Mucosa of descending colon (tissue), 3 donors: ENCODE data around the gene RPS23. TPM values are rescaled to one million over a fixed set of nuclear protein-coding genes. Genes with fewer than 3 reads are reported as not detected.

Experiments
- ATAC-seq: fragments of 200-7000 bp; cut with Tn5 transposase; one replicate; pipeline ENCODE4 v1.9.1; 2020; ENCODE audit warnings: mild to moderate bottlenecking, moderate library complexity
- DNase-seq, 3 donors: peaks; one replicate each; pipeline ENCODE4 v3.0.0-alpha.2; 2020
- H3K36me3 ChIP-seq: fragments of 200-600 bp; one replicate; pipeline ENCODE4 v1.8.0; 2021; ENCODE audit warnings: low read depth, mild to moderate bottlenecking
- H3K4me1 ChIP-seq: fragments of 200-600 bp; one replicate; pipeline ENCODE4 v1.8.0; 2021; ENCODE audit warnings: low read depth, mild to moderate bottlenecking
- H3K4me3 ChIP-seq: fragments of 200-600 bp; one replicate; pipeline ENCODE4 v1.8.0; 2021; ENCODE audit warnings: mild to moderate bottlenecking
- H3K9me3 ChIP-seq: fragments of 200-600 bp; one replicate; pipeline ENCODE4 v1.8.0; 2021; ENCODE audit warnings: mild to moderate bottlenecking
- intact Hi-C, 2 donors: fragments of 100-400 bp; cut with DNase I in 1 of 2; cut with micrococcal nuclease in 1 of 2; formaldehyde crosslinking; loops; one replicate each; pipeline versions ENCODE4 v1.11.0 to v1.11.1; 2022; cut with DNase I, micrococcal nuclease
- total RNA-seq, 3 donors: library from RNA; stranded (reverse); fragmentation: NEBNext Ultra II Directional in 2 of 3; extraction: Animal tissue kit (Norgen Biotek cat#: 25700) in 2 of 3; gene quantifications; one replicate each; pipeline versions ENCODE4 v1.2.1 to v1.2.4, GENCODE V29; 2021 to 2023
- TF ChIP-seq, protein P1 (sequence below): fragments of 200-600 bp; IDR thresholded peaks from one replicate; pipeline ENCODE4 v1.8.0; 2022; ENCODE audit warnings: antibody characterized with exemption, mild to moderate bottlenecking
- donor health status: DM: no; HTN: no; CAD: no; lungs with moderate emphysema.
- donor health status: DM: no; HTN: no; CAD: no.
- donor health status: DM: no; HTN: yes; CAD: no.

RPS23 gene
- total RNA-seq, 3 donors from 2014 or later, result 1,146 to 1,498 (median 1,222) TPM

DNA sequence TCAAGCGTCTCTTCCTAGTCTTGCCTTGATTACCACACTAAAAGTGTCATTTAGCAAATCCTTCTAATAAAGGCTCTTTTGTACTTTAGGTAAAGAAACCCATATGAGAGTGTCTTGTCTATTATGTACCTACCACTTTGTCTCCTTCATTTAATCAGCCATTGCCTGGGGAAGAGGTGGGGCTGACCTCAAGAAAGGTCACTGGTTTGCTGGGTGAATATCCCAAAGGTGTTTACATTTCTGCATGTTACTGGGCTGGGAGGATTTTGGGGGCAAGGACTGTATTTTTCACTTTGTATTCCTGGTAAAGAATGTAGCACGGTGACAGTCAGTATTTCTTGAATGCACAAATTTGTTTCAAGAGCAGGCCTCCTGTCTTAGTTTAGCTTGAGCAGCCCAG is 11.9 kb upstream of the RPS23 start:
- Histone ChIP-seq H3K4me3 (no peak overlapping the region), H3K36me3 (no peaks in the 10 kb centered on the region), H3K4me1 (no peaks in the 10 kb centered on the region), H3K9me3 (no peaks in the 10 kb centered on the region)
- TF ChIP-seq, protein P1, sequence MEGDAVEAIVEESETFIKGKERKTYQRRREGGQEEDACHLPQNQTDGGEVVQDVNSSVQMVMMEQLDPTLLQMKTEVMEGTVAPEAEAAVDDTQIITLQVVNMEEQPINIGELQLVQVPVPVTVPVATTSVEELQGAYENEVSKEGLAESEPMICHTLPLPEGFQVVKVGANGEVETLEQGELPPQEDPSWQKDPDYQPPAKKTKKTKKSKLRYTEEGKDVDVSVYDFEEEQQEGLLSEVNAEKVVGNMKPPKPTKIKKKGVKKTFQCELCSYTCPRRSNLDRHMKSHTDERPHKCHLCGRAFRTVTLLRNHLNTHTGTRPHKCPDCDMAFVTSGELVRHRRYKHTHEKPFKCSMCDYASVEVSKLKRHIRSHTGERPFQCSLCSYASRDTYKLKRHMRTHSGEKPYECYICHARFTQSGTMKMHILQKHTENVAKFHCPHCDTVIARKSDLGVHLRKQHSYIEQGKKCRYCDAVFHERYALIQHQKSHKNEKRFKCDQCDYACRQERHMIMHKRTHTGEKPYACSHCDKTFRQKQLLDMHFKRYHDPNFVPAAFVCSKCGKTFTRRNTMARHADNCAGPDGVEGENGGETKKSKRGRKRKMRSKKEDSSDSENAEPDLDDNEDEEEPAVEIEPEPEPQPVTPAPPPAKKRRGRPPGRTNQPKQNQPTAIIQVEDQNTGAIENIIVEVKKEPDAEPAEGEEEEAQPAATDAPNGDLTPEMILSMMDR, result no peak
- intact Hi-C loops, result no loop called here
- no peak for ATAC-seq
- no peak for DNase-seq

DNA sequence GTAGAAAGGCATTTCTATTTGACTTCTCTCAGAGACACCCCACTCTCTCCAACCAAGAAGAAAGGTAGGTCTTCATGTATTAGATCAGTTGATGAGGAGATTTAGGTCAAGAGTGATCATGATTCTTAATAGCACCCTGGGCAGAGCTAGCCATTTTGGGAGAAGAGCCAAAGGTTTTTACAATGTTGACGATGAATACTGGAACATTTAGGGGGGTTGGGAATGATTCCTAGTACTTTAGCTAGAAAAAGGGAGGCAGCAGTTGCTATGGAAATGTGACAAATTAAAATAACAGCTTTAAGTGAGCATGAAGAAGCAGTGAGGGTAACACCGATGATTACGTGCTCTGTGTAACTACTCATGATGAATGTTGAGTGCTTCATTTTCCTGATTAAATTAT is 9.5 kb upstream of the RPS23 start:
- no peak for ATAC-seq

DNA sequence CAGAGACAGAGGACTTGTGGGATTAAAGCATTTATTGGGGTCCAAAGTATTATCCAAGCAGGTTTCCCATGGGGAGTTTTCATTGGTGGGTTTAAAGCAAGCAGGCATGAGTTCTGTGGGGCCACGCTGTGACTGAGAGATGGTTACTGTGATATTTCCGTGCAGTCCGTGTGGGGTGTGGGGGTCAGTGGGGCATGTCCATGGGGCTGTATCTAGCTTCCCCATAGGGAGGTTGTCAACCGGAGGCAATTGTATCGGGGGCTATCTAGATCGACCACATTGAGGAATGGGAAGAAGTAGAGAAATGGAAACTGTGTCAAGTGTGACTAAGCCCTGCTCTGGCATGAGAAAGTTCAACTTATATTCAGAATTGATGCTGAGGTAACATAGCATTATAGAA is 7.1 kb upstream of the RPS23 start:
- H3K9me3 ChIP-seq, result no peaks in the 10 kb centered on the region
- no peaks in the 10 kb centered on the region for H3K36me3 ChIP-seq
- TF ChIP-seq, protein P1, result no peak
- no peak overlapping the region for H3K4me3 ChIP-seq
- H3K4me1 ChIP-seq, result no peaks in the 10 kb centered on the region
- intact Hi-C loops, result no loop called here
- ATAC-seq (no peak), DNase-seq (no peak)

More for the DNA sequence above, 9.5 kb upstream of the RPS23 start:
- Histone ChIP-seq H3K4me1 (no peaks in the 10 kb centered on the region), H3K9me3 (no peaks in the 10 kb centered on the region), H3K36me3 (no peaks in the 10 kb centered on the region), H3K4me3 (no peak overlapping the region)
- TF ChIP-seq, protein P1, result no peak
- intact Hi-C loops, result no loop called here
- DNase-seq, result no peak

DNA sequence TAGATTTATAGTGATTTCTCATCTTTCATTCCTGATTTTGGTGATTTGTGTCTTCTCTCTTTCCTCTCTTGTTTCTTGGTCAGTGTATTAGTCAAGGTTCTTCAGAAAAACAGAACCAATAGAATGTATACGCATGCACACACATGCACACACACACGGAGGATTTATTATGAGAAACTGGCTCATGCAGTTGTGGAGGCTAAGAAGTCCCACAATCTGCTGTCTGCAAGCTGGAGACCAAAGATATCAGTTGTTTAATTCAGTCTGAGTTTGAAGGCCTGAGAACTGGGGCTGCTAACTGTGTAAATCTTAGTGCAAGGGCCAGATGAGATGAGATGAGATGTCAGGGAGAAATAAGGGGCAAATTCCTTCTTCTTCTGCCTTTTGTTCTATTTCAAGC is 5.7 kb upstream of the RPS23 start:
- Histone ChIP-seq H3K4me3 (no peak overlapping the region), H3K9me3 (no peaks in the 10 kb centered on the region), H3K36me3 (no peaks in the 10 kb centered on the region), H3K4me1 (no peaks in the 10 kb centered on the region)
- ATAC-seq (no peak), DNase-seq (no peak)
- TF ChIP-seq, protein P1, result no peak
- intact Hi-C loops, result no loop called here

DNA sequence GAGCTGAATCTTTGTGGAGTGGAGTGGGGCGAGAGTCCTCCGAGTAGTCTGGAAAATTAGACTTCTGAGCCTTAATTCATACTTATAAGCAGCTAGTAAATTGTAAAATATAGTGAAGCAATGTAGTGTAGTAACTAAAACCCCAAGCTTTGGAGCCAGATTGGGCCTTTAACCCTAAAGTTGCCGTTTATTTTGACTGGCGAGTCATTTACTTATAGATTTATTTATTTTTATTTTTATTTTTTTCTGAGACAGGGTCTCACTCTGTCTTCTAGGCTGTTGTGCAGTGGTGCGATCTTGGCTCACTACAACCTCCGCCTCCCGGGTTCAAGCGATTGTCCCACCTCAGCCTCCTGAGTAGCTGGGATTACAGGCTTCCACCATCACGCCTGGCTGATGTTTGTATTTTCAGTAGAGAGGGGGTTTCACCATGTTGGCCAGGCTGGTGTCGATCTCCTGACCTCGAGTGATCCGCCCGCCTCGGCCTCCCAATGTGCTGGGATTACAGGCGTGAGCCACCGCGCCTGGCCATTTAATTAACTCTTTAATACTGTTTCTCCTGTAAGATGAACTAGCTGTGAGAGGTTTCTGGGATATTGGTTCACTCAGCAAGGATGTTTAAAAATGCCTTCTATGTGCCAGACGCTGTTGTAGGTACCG is 687 bp upstream of the RPS23 start:
- Histone ChIP-seq H3K4me1 (no peaks in the 10 kb centered on the region), H3K36me3 (peaks cover 4% of the 10 kb centered on the region), H3K9me3 (no peaks in the 10 kb centered on the region), H3K4me3 (peak overlapping the region; percentile 73)
- peak in 1 of 3 donors; percentile 40 for DNase-seq
- ATAC-seq, result no peak
- intact Hi-C loops, result no loop called here
- TF ChIP-seq, protein P1, result no peak

DNA sequence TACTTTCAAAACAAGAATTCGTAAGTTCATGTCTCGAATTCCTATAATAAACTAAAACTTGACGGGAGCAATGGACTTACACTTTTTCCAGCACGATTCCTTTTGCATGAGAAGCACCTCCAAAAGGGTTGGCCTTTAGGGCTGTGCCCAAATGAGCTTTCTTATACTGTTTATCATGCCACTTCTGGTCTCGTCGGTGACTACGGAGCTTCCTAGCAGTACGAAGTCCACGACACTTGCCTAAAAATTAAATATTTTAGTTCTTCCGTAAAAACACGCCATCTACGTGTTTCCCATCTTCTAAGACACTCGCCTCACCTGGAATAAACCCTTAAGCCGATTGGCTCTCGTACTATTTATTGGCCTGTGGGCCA is 554 bp downstream of the RPS23 start:
- Histone ChIP-seq H3K4me1 (no peaks in the 10 kb centered on the region), H3K36me3 (peaks cover 4% of the 10 kb centered on the region), H3K4me3 (peak overlapping the region; percentile 73), H3K9me3 (no peaks in the 10 kb centered on the region)
- DNase-seq (no peak), ATAC-seq (peak; percentile 18)
- intact Hi-C loops, result no loop called here
- TF ChIP-seq, protein P1, result no peak
